Measurements from ENCODE around the gene ZNF550.
"Not testable (repeated sequence)": the region's sequence is repeated elsewhere in the genome, so short reads cannot be mapped to it uniquely, and the experiment has no call there.

Gene ZNF550

DNA sequence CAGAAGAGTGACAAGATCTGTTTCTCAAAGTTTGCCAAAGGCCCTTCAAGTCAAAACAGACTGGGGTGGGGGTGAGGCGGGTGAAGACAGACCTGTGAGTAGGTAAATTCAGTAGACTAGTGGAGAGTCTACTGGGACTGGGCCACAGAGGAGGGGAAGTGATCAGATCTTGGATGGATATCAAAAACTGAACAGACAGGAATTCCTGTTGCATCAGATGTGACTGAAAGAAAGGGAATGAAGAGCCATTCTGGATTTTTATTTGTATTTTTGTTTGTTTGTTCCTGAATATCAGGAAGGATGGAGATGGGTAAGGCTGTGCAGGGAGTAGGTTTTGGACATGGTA lies 71.4 kb downstream of the ZNF550 start:
- H3K9ac ChIP-seq (ENCODE audit: low read depth in 1 of 2, low read length in 2 of 2); H3K4me1 ChIP-seq (ENCODE audit: control insufficient read depth in 1 of 2, insufficient read depth in 2 of 2, low read length in 2 of 2); H3K27me3 ChIP-seq (ENCODE audit: control insufficient read depth in 1 of 2, insufficient read depth in 2 of 2, low read length in 2 of 2); H3K27ac ChIP-seq (ENCODE audit: low read depth, low read length): not testable (repeated sequence)
- Histone ChIP-seq H3K9me3 (ENCODE audit: control insufficient read depth in 1 of 2, low read length in 2 of 2) (peaks cover 24 to 32% of the 10 kb centered on the region in 2 donors), H3K36me3 (ENCODE audit: control insufficient read depth in 1 of 2, insufficient read depth in 2 of 2, low read length in 2 of 2) (peaks cover 14 to 31% of the 10 kb centered on the region in 2 donors), H3K4me3 (ENCODE audit: low read depth in 1 of 2, low read length in 2 of 2) (peak overlapping the region; percentile 31 to 53)

DNA sequence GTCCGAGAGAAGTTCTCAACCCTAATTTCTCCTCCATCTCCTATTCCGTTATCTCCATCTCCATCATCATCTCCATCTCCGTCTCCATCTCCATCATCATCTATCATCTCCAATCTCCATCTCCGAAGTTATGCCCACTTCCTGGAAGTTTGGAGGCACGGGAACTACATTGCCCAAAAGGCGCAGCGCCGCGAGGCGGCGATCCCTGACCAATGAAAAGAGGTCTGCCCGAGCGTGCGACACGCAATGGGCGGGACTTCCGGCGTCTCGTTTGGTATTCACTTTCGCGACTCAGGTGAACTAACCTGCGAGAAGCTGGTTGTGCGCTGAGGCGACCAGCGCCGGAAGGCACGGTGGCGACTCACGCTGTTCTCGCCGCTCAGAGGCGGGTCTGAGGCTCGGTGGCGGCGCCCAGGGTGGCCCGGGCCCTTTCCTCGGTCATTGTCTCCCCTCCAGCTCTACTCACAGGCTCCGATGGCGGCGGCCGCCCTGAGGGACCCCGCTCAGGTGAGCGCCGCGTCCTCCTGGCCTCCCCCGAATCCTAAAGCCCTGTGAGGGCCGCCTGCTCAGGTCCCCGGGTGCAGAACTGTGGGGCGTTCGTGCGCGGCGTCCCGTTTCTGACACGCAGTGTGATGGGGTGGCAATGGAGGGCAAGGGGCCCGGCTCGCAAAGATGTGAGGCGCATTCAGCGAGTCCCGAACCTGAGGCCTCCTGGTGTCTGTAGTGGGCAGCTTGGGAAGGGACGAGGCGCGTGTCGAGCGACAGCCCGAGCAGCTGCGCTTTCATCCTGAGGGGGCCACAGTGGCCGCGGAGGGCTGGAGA lies 72.0 kb downstream of the ZNF550 start, which contains the start of gene ZNF419:
TSS of gene ZNF419 (plus strand) at position 274 of the 822 bp plus-strand sequence. CDS start at position 475, 201 bp downstream.
- H3K27ac ChIP-seq (ENCODE audit: low read depth, low read length): peak within 1 kb of the TSS; percentile 42
- peak within 1 kb of the TSS; percentile 71 to 88 for H3K9ac ChIP-seq (ENCODE audit: low read depth in 1 of 2, low read length in 2 of 2)
- not testable (repeated sequence) for H3K4me1 ChIP-seq (ENCODE audit: control insufficient read depth in 1 of 2, insufficient read depth in 2 of 2, low read length in 2 of 2)

More for the DNA sequence above, 72.0 kb downstream of the ZNF550 start, which contains the start of gene ZNF419:
- Histone ChIP-seq H3K4me3 (ENCODE audit: low read depth in 1 of 2, low read length in 2 of 2) (peak within 1 kb of the TSS; percentile 88 to 95), H3K36me3 (ENCODE audit: control insufficient read depth in 1 of 2, insufficient read depth in 2 of 2, low read length in 2 of 2) (peaks cover 12 to 25% of the 10 kb centered on the region in 2 donors), H3K9me3 (ENCODE audit: control insufficient read depth in 1 of 2, low read length in 2 of 2) (peaks cover 19 to 27% of the 10 kb centered on the region in 2 donors)
- H3K27me3 ChIP-seq (ENCODE audit: control insufficient read depth in 1 of 2, insufficient read depth in 2 of 2, low read length in 2 of 2): not testable (repeated sequence)

Measured in duodenal mucosa (tissue), 2 donors.